AG10803 (cell line): ENCODE measurements around the gene NMRK2.
A peak's percentile ranks its signal among the peaks of the same experiment; 100 is the strongest.

Source experiments
- DNase-seq: peaks from one replicate; pipeline ENCODE4 v3.0.0; 2010; ENCODE audit warnings: low read depth
- H3K4me3 ChIP-seq: 2 replicates; pipeline ENCODE4 v1.5.1; 2011; ENCODE audit warnings: mild to moderate bottlenecking, low read length, control low read depth
- TF ChIP-seq, protein P1 (sequence below): conservative IDR thresholded peaks from 2 replicates; pipeline ENCODE4 v1.5.1; 2011; ENCODE audit warnings: mild to moderate bottlenecking, low read length, control low read depth, inconsistent platforms

The NMRK2 gene

DNA sequence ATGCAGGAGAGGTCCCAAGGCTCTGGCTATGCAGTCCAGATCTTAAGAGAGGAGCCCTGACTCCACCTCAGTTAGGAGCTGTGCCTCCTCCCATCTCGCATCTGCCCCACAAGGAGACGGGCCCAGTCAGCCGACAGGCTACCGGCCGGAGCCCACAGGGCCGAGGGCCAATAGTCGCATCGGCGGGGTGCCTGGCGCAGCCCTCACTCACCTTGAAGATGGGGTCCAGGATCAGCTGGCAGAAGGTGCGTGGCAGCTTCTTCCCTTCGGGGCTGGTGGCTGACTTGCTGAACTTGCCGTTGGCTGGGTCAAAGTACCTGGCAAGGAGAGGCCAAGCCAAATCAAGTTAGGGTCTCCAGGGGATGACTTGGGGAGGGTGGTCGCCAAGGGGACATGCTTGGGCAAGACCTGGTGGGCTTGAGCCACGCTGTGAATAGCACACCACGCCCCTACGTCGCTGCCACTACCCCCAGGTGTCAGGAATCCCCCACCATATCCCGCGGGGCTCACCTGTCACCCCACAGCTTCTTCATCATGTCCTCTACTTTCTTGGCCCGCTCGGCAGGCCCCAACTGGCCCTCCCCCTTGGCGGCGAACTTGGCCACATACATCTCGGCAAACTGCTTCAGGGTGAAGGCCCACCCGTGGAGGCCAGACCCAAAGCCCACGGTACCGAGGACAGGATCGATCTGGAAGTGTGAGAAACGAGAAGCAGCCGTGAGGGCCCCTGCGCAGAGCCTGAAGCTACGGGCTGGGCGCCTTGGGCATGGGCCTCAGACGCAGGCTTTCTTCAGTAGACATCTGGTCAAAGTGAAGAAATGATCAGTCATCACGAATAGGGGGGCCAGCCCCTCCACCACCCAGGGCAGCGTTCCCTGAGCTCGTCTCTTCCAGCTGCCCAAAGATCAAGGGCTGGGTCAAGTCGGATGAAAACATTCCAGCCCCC lies 49.1 kb downstream of the NMRK2 start:
- no peak for DNase-seq
- TF ChIP-seq, protein P1, sequence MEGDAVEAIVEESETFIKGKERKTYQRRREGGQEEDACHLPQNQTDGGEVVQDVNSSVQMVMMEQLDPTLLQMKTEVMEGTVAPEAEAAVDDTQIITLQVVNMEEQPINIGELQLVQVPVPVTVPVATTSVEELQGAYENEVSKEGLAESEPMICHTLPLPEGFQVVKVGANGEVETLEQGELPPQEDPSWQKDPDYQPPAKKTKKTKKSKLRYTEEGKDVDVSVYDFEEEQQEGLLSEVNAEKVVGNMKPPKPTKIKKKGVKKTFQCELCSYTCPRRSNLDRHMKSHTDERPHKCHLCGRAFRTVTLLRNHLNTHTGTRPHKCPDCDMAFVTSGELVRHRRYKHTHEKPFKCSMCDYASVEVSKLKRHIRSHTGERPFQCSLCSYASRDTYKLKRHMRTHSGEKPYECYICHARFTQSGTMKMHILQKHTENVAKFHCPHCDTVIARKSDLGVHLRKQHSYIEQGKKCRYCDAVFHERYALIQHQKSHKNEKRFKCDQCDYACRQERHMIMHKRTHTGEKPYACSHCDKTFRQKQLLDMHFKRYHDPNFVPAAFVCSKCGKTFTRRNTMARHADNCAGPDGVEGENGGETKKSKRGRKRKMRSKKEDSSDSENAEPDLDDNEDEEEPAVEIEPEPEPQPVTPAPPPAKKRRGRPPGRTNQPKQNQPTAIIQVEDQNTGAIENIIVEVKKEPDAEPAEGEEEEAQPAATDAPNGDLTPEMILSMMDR = no peak
- no peak overlapping the region for H3K4me3 ChIP-seq

DNA sequence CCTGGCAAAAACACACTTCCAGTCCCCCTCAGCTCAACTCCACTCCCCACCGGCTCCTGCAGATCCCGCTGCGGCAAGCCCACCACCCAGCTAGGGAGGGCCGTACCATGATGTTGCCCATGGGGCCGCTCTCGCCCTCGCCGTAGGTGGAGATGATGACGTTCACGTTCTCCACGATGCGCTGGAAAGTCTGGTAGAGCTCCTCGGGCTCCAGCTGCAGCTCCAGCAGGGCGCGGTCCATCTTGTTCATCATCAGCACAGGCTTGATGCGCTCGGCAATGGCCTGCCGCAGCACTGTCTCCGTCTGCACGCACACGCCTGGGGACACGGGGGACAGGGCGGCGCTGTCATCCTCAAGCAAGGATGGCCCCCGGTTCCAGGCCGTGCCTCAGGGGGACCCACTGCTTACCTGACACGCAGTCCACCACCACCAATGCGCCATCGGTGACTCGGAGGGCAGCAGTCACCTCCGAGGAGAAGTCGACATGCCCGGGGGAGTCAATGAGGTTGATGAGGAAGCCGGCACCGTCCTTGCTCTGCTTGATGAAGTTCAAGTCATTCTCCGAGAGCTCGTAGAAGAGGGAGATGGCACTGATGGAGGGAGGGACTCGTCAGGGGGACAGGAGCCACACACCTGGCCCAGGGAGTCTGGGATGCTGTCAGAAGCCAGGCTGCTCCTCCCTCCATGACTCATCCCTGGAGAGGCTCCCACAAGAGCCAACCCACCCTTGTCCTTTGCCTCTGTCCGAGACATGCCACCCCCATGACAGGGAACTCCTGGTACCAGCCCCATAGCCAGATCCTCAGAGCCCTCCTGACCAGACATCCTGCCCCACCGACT lies 50.1 kb downstream of the NMRK2 start:
- H3K4me3 ChIP-seq = peak overlapping the region; percentile 83
- TF ChIP-seq, protein P1 = no peak
- DNase-seq = peak; percentile 58

DNA sequence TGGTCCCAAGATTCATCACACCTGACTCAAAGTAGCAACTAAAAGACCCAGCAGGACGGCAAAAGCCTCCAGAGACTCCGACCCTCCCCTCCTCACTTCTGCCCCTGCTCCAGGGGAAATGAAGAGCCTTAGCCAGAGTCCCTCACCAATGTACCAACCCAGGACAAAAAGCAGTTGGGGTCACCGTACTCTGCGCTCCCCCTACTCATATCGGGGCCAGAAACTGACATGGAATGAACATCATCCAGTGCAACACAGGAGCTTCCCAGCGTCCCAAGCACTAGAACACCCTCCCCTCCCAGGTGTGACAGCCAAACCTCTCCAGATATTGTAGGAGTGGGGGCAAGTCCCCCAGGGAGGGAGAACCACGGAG lies 50.7 kb downstream of the NMRK2 start:
- TF ChIP-seq, protein P1 = no peak
- H3K4me3 ChIP-seq = peak overlapping the region; percentile 83
- no peak for DNase-seq

DNA sequence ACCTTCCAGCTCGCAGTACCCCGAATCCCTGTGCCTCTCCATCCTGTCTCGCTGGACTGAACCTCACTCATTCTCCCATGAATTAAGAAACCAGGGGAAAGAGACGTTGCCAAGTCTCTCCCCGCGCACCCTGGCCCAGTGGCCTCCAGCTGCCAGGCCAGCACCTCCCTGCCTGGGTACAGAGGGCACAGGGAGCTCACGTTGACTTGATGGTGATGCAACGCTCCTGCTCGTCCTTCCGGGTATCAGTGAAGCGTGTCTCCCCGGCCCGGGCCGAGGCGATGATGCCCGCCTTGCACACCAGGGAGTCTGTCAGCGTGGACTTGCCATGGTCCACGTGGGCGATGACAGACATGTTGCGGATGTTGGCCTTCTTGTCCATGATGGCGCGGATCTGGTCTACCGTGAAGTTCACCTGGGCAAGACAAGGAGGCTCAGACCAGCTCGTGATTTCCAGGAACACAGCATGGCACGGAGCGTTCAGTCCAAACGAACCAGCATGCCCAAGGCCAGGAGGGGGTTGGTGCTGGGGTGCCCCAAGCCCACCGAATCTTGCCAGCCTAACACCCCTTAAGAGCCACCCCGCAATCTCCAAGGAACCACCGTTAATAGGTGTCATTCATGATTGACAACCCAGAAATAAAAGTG lies 51.2 kb downstream of the NMRK2 start:
- TF ChIP-seq, protein P1 = no peak
- peak overlapping the region; percentile 83 for H3K4me3 ChIP-seq
- peak; percentile 66 for DNase-seq

DNA sequence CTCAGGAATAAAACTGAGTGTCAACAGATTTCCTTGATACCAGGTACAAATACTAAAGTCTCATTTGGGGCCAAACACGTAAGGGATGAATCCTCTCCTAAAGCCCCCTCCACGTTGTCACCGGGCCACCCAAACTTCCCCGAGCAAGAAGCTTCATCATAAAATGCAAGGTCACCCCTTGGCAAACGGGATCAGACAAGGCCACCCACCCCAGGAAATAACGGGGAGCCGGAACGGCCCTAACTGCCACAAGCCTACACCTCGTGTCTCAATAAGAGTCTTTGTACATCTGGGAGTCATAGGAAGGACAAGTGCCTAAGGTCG lies 51.7 kb downstream of the NMRK2 start:
- no peak for DNase-seq
- H3K4me3 ChIP-seq = peak overlapping the region; percentile 83
- TF ChIP-seq, protein P1 = no peak

DNA sequence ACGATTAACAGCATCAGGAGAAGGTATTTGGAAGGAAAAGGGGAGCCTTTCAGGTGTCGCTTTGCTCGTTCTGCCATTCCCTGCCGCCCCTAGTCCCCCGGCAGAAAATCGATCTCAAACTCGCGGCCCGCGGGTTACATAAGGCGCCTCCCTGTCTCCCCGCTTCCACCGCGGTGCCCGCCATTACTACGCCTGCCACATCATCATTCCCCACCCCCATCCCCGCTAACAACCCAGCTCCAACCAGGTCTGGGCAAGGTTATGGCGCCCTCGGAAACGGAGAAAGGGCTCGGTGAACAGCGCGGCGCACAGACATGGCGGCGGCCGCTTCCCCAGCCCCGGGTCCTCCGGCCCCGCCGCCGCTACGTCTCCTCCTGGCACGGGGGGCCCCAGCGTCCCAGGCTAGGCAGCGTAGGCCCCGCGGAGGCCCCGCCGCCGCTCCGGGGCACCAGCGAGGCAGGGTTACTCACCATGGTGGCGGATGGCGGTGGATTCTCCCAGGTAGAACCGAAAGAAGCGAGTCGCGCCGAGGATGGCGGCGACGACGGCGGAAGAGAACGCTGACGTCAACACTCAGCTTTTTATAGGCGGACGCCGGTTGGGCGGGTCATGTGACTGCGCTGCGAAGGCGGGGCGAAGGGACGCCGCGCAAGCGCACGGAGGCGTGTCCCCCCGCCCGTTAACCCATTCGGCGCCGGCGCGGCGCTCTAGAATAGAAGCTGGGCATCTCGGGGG lies 52.2 kb downstream of the NMRK2 start, which contains the start of gene EEF2:
Gene EEF2, minus strand, starts transcription at position 556 of the 735 bp plus-strand sequence. Its CDS starts 83 bp downstream, at position 473.
- TF ChIP-seq, protein P1 = no peak
- peak within 1 kb of the TSS; percentile 83 for H3K4me3 ChIP-seq
- DNase-seq = peak; percentile 87
